Measurements from ENCODE around the gene GULP1.
A peak's percentile ranks its signal among the peaks of the same experiment; 100 is the strongest.
"Not testable (repeated sequence)": the region's sequence is repeated elsewhere in the genome, so short reads cannot be mapped to it uniquely, and the experiment has no call there.

Gene GULP1

GRCh38 chr2:188435115-188435514 lies 143.4 kb downstream of the GULP1 start:
- DNase-seq = no peak

GRCh38 chr2:188437537-188437936 lies 145.9 kb downstream of the GULP1 start:
- DNase-seq = no peak

GRCh38 chr2:188439986-188440385 lies 148.3 kb downstream of the GULP1 start:
- no peak for DNase-seq

DNA sequence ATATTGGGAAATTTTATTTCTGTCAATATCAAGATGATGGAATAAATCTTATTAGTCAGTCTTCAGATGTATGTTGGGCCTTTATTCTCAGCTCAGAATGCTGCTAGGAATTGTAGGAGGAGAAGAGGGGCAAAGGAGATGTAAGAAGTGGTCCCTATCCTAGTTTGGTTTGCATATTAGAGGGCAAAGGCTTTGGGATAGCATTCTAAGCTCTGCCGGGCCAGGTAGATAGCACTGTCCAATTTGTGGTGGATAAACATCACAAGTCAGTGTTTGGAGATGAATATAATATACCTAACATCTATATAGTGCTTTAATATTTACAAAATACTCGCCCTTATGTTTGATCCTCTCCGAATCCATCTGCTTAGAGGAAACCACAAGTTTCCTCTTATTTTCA lies 149.2 kb downstream of the GULP1 start:
- DNase-seq = no peak

DNA sequence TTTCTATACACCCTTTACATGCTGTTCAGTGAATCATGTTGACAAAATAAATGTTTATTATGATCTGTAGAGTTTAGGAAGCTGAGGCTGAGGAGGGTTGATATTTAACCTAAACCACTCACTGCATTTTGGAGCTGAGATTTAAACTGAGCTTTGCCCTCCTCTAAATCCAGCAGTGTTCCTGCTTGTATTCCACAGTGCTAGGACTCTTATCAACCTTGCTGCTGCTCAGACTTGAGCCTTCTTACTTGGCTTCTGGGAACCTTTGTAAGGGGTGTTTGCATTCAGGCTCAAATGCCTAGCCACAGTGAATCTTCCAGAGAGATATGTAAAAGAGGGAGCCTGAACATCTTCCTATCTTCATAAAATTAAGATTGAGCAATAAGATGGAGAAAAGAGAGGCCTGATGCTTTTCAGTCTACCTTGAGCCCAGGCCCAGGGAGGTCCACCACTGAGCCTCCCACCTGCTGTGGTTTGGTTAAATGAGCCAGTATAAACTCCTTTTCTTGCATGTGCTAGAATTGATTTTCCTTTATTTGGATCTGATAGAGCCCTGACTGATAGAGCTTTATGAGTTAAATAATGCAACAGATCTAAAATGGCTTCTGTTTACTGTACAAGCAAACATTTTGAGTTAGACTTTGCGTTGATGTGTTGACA lies 149.7 kb downstream of the GULP1 start:
- DNase-seq = no peak

GRCh38 chr2:188443207-188443606 lies 151.5 kb downstream of the GULP1 start:
- DNase-seq = no peak

DNA sequence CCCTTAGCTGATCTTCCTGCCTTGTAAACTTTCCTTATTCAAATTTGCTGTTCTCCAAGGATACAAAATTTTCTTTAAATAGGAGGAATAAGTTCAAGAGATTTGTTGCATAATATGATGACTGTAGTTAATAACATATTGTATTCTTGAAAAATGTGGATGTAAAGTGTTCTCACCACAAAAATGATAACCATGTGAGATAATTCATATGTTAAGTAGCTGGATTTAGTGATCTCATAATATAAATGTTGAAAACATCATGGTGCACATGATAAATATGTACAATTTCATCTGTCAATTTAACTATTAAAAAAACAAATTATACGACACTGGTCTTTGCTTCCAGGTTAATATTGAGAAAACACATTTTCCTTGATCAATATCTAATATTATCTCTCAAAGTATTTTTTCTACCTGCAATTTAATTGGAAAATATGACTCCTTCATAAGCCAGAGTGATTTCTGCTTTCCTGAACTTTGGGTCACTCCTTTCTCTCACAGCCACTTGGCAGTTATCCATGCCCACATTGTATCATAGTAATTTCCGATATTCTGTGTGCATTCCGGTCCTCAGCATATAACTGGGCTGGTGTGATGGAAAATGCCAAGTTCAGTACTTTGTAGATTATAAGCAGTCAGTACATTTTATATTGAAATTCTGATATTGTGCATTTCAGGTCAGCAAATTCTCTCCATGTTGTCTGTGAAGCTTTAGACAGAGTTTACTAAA lies 152.6 kb downstream of the GULP1 start:
- no peak for DNase-seq

DNA sequence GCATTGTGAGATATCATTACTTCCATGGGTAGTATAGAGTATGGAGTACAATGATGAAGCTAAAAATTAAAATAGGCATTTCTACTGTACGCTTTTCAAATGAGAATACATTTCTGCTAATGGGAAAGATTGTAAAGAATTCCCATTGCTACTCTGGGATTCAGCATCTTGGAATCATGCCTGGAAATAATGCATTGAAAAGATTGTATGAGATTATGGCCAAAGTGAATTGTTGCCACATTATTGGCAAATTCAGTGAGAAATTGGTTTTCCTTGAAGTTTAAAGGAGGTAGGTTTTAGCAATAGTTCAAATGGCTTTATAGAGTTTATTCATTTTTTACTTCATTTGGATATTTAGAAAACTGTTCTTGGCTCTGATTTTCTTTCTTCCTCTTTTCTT lies 157.9 kb downstream of the GULP1 start:
- no peak for DNase-seq

DNA sequence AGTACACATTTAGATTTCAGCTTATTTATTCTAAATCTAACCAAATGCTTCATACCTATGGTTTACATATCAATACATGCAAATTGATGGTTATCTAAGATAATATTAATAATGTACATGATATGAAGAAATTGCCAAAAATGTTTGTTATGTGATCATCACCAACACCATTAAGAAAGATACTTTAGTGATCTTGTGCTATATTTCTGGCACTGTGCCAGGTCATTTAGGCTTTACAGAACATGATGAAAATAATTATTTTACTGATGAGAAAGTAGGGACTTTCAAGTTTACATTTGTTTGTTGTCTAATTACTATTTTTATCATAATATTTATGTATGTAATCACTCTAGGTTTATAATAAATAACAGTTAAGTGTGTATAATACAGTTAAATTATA lies 158.3 kb downstream of the GULP1 start:
- no peak for DNase-seq

GRCh38 chr2:188450732-188451483 lies 159.2 kb downstream of the GULP1 start:
- DNase-seq = no peak

DNA sequence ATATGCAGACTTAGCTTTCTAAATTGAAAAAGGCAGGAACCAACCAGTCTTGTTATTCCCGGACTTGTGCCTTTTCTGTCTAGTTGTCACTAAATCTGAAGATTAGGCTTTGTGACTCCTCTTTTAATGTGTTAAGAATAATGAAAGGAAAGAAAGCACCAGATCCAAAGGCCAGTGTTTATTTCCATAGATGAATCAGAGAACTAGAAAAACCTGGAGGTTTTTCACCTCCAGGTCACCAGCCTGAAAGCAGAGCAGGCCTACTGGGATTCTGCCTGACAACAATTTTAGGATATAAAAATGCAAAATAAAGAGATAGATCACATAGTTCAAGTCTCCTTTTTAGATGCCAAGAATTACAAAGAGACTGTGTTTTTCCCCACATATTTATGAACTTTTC lies 160.4 kb downstream of the GULP1 start:
- DNase-seq = no peak

DNA sequence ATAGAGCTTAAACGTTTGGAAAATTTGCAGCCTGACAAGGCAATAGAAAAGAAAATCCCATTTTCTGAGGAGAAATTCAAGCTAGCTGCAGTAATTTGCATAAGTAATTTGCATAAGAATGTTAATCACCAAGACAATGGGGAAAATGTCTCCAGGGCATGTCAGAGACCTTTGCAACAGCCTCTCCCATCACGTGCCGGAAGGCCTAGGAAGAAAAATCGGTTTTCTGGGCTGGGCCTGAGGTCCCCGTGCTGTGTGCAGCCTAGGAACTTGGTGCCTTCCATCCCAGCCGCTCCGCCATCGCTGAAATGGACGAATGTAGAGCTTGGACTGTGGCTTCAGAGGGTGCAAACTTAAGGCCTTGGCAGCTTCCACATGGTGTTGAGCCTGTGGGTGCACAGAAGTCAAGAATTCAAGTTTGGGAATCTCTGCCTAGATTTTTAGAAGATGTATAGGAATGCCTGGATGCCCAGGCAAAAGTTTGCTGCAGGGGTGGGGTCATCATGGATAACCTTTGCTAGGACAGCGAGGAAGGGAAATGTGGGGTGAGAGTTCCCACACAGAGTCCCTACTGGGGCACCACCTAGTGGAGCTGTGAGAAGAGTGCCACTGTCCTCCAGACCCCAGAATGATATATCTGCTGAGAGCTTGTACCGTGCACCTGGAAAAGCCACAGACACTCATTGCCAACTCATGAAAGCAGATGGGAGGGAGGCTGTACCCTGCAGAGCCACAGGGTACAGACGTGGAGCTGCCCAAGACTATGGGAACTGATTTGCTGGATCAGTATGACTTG lies 164.6 kb downstream of the GULP1 start:
- DNase-seq = no peak

DNA sequence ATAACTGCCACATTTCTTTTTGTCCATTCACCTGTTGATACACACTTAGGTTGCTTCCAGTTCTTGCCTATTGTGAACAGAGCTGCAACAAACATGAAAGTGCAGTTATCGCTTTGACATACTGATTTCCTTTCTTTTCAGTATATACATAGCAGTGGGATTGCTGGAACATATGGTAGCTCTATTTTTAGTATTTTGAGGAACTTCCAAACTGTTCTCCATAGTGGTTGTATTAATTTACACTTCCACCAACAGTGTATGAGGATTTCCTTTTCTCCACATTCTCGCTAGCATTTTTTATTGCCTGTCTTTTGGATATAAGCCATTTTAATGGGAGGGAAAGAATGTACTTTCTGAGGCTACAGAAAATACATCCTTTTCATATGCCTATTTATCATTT lies 167.4 kb downstream of the GULP1 start:
- no peak for DNase-seq

DNA sequence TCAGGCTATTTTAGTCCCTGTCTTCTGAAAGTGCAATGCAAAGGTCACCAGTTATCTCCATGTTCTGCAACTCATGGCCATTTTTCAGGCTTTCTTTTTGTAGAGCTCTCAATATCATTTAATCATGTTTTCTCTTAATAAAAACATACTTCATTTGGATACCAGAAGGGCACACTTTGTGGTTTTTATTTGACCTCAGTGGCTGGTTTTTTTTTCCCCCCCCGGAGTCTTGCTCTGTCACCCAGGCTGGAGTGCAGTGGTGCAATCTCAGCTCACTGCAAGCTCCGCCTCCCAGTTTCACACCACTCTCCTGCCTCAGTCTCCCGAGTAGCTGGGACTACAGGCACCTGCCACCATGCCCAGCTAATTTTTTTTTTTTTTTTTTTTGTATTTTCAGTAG lies 174.4 kb downstream of the GULP1 start:
- not testable (repeated sequence) for DNase-seq

GRCh38 chr2:188466761-188467160 lies 175.1 kb downstream of the GULP1 start:
- DNase-seq = no peak

- no peak for DNase-seq
These were observed 179.5 kb downstream of the GULP1 start for GRCh38 chr2:188471166-188471565.

GRCh38 chr2:188473306-188473705 lies 181.6 kb downstream of the GULP1 start:
- DNase-seq = no peak

- DNase-seq = no peak
These were observed 182.6 kb downstream of the GULP1 start for GRCh38 chr2:188474316-188474715.

- peak; percentile 27 for DNase-seq
These were observed 184.3 kb downstream of the GULP1 start for GRCh38 chr2:188475945-188476344.

GRCh38 chr2:188477564-188478103 lies 186.0 kb downstream of the GULP1 start:
- no peak for DNase-seq

DNA sequence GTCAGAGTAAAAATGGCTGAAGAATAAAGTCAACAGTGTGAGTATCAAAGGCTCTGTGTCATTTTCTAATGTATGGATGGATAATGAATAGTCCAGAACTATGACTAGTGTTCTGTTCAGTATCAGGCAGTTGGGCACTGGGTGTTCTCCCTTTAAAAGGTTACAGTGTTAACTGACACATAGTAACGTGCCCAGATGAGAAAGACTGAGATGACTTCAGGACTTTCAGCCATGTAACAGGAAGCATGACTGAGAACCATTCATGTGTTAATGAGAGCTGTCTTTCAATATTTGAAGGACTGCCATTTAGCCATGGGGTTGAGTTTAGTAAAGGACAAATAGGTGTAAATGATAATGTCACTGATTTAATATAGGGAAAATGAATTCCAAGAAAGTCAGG lies 187.1 kb downstream of the GULP1 start:
- DNase-seq = no peak

DNA sequence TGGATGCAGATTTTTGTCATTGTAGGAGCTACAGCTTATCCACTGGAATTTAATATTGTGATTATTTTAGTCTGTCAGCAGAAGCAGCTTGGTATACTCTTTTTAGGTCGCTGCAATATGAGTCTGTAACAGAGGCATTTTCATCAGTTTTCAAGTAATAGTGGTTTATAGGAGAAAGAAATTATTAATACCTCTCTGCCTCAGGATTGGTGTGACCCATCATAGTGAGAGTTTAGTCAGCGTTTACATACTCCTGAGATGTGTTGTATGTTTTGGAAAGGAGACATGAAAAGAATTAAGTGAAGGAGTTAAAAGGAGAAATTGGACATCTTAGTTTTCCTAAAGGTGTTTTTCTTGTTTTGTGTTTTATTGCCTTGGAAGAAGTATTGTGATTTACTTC lies 189.8 kb downstream of the GULP1 start:
- no peak for DNase-seq

- no peak for DNase-seq
These were observed 193.8 kb downstream of the GULP1 start for GRCh38 chr2:188485496-188485895.
